Superior temporal gyrus (tissue), 1 donor: ENCODE results near the gene SLC9A2.
A peak's percentile ranks its signal among the peaks of the same experiment; 100 is the strongest.

Experiments used
- DNase-seq: peaks from one replicate; pipeline ENCODE4 v3.0.0-alpha.2; 2016; ENCODE audit errors: extremely low spot score

SLC9A2 gene

GRCh38 chr2:102724553-102724952 lies 105.2 kb downstream of the SLC9A2 start:
- peak; percentile 27 for DNase-seq

GRCh38 chr2:102726128-102727087 lies 107.1 kb downstream of the SLC9A2 start:
- no peak for DNase-seq

- no peak for DNase-seq
Measured at GRCh38 chr2:102735416-102736109, 116.2 kb downstream of the SLC9A2 start.

- DNase-seq = no peak
Measured at GRCh38 chr2:102736110-102736409, 116.7 kb downstream of the SLC9A2 start.

GRCh38 chr2:102736410-102737409 lies 117.4 kb downstream of the SLC9A2 start:
- DNase-seq = peak; percentile 63

GRCh38 chr2:102737431-102737830 lies 118.1 kb downstream of the SLC9A2 start:
- no peak for DNase-seq

- no peak for DNase-seq
Measured at GRCh38 chr2:102743259-102743658, 123.9 kb downstream of the SLC9A2 start.

GRCh38 chr2:102748107-102748506 lies 128.8 kb downstream of the SLC9A2 start:
- DNase-seq = no peak

GRCh38 chr2:102749938-102750337 lies 130.6 kb downstream of the SLC9A2 start:
- no peak for DNase-seq

GRCh38 chr2:102753563-102754159 lies 134.3 kb downstream of the SLC9A2 start:
- peak; percentile 87 for DNase-seq

GRCh38 chr2:102754456-102755145 lies 135.2 kb downstream of the SLC9A2 start:
- no peak for DNase-seq

- no peak for DNase-seq
Measured at GRCh38 chr2:102755284-102755683, 135.9 kb downstream of the SLC9A2 start.

- DNase-seq = no peak
Measured at GRCh38 chr2:102758439-102758838, 139.1 kb downstream of the SLC9A2 start.
